Progenitor cell of endocrine pancreas (in vitro differentiated cells): ENCODE results near the gene PLCB4. TPM values are rescaled to one million over a fixed set of nuclear protein-coding genes. Genes with fewer than 3 reads are reported as not detected.

Experiments
- DNase-seq: peaks from one replicate; pipeline ENCODE4 v3.0.0; 2021; ENCODE audit warnings: low spot score; ENCODE audit not compliant: unreplicated experiment
- H3K27ac Mint-ChIP-seq: 2 replicates; pipeline ENCODE4 v1.8.0; 2021; ENCODE audit warnings: mild to moderate bottlenecking, moderate library complexity, mixed read lengths
- H3K27me3 Mint-ChIP-seq: 2 replicates; pipeline ENCODE4 v1.8.0; 2021; ENCODE audit warnings: mixed read lengths
- H3K36me3 Mint-ChIP-seq: 2 replicates; pipeline ENCODE4 v1.8.0; 2022; ENCODE audit warnings: mixed read lengths; ENCODE audit not compliant: insufficient read depth
- H3K4me1 Mint-ChIP-seq: 2 replicates; pipeline ENCODE4 v1.8.0; 2021; ENCODE audit warnings: low read depth, mixed read lengths
- H3K4me3 Mint-ChIP-seq: 2 replicates; pipeline ENCODE4 v1.8.0; 2021; ENCODE audit warnings: low read depth, mild to moderate bottlenecking, moderate library complexity, mixed read lengths
- H3K9me3 Mint-ChIP-seq: 2 replicates; pipeline ENCODE4 v1.8.0; 2021; ENCODE audit warnings: low read depth, mixed read lengths
- CTCF ChIP-seq: fragments of 200-600 bp; sonication (generic); IDR thresholded peaks from one replicate; pipeline ENCODE4 v1.5.0; 2021; ENCODE audit warnings: antibody characterized with exemption, mild to moderate bottlenecking; ENCODE audit not compliant: unreplicated experiment
- total RNA-seq: library from RNA; stranded (reverse); gene quantifications from 2 replicates; pipeline ENCODE4 v1.2.1, GENCODE V29; 2021

Gene PLCB4
- total RNA-seq, 1 donor from 2014 or later, result 17.2 TPM

- H3K27me3 Mint-ChIP-seq, result no peaks in the 10 kb centered on the region
- DNase-seq, result no peak
- H3K4me3 Mint-ChIP-seq, result no peak overlapping the region
- TF ChIP-seq CTCF, result no peak
- H3K36me3 Mint-ChIP-seq, result peaks cover 1% of the 10 kb centered on the region
- peaks cover 7% of the 10 kb centered on the region for H3K9me3 Mint-ChIP-seq
- no peaks in the 10 kb centered on the region for H3K4me1 Mint-ChIP-seq
- no peak overlapping the region for H3K27ac Mint-ChIP-seq
These were observed 87.8 kb downstream of the PLCB4 start for GRCh38 chr20:9156529-9157280.

GRCh38 chr20:9160331-9160730, 91.4 kb downstream of the PLCB4 start:
- no peak for DNase-seq
- H3K36me3 Mint-ChIP-seq, result no peaks in the 10 kb centered on the region

GRCh38 chr20:9160757-9161156, 91.9 kb downstream of the PLCB4 start:
- no peaks in the 10 kb centered on the region for H3K36me3 Mint-ChIP-seq
- no peaks in the 10 kb centered on the region for H3K9me3 Mint-ChIP-seq
- TF ChIP-seq CTCF, result no peak
- H3K4me3 Mint-ChIP-seq, result no peak overlapping the region
- H3K27ac Mint-ChIP-seq, result no peak overlapping the region
- no peak for DNase-seq
- H3K4me1 Mint-ChIP-seq, result no peaks in the 10 kb centered on the region
- H3K27me3 Mint-ChIP-seq, result no peaks in the 10 kb centered on the region

More at GRCh38 chr20:9160331-9160730, 91.4 kb downstream of the PLCB4 start:
- Mint-ChIP-seq H3K27ac (no peak overlapping the region), H3K4me1 (no peaks in the 10 kb centered on the region), H3K27me3 (no peaks in the 10 kb centered on the region), H3K4me3 (no peak overlapping the region), H3K9me3 (no peaks in the 10 kb centered on the region)
- TF ChIP-seq CTCF, result no peak

DNA sequence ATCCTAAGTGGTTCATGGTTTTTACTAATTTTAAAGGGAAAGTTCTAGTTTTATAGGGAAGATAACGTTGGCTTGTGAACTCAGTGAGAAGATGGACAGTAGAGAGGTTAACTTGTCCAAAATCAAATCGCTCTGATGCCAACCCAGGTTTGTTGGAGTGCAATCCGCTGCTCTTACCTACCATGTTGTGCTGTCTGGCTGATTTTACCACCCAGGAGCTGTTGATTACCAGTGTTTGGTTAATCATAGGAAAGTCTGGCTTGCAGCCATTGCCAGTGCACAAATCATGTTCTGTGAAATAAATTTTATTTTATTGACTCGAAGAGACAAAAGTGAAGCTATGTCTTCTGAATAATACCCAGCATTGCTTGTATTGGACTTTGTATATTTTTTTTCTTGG, 92.4 kb downstream of the PLCB4 start:
- Mint-ChIP-seq H3K9me3 (no peaks in the 10 kb centered on the region), H3K4me3 (no peak overlapping the region), H3K27me3 (no peaks in the 10 kb centered on the region), H3K36me3 (no peaks in the 10 kb centered on the region), H3K4me1 (no peaks in the 10 kb centered on the region), H3K27ac (no peak overlapping the region)
- no peak for DNase-seq
- TF ChIP-seq CTCF, result no peak

- Mint-ChIP-seq H3K27ac (no peak overlapping the region), H3K27me3 (no peaks in the 10 kb centered on the region)
These were observed 94.4 kb downstream of the PLCB4 start for GRCh38 chr20:9163251-9163650.

More at GRCh38 chr20:9163251-9163650, 94.4 kb downstream of the PLCB4 start:
- H3K4me1 Mint-ChIP-seq, result peaks cover 2% of the 10 kb centered on the region
- no peaks in the 10 kb centered on the region for H3K9me3 Mint-ChIP-seq
- H3K36me3 Mint-ChIP-seq, result no peaks in the 10 kb centered on the region
- DNase-seq, result no peak
- TF ChIP-seq CTCF, result no peak
- no peak overlapping the region for H3K4me3 Mint-ChIP-seq
